ENCODE results near the gene TET2. TPM values are rescaled to one million over a fixed set of nuclear protein-coding genes. Genes with fewer than 3 reads are reported as not detected.
A peak's percentile ranks its signal among the peaks of the same experiment; 100 is the strongest.

The TET2 gene
- total RNA-seq, 1 donor = 18.1 TPM

DNA sequence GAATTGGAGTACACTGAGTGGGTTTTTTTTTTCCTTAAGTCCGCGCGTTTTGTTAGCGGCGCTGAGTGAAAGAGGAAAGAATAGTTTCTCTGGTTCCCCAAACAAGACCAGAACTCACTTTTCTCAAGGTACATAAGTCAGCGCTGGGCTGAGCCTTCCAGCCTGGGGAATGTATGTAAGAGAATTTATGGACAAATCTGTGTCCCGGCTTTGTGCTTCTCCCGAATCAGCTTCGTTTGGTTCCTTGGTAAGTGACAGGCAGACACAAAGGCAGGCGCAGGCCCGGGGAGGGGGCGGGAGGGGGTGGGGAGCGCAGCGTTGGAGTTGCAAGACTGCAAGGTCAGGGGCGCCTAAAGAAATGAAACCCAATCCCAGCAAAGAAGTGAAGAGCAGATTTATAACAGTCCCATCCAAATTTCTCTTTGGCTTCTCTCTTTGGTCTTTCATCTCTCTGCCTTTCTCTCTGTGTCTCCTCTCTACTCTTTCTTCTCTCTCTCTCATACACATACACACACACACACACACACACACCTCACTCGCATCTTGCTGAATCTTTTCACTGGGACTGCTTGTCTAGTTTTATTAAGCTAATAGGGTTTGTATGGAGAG lies 981 bp downstream of the TET2 start:
- peak; percentile 56 for DNase-seq (ENCODE audit: low read depth)
- TF ChIP-seq, protein P1, sequence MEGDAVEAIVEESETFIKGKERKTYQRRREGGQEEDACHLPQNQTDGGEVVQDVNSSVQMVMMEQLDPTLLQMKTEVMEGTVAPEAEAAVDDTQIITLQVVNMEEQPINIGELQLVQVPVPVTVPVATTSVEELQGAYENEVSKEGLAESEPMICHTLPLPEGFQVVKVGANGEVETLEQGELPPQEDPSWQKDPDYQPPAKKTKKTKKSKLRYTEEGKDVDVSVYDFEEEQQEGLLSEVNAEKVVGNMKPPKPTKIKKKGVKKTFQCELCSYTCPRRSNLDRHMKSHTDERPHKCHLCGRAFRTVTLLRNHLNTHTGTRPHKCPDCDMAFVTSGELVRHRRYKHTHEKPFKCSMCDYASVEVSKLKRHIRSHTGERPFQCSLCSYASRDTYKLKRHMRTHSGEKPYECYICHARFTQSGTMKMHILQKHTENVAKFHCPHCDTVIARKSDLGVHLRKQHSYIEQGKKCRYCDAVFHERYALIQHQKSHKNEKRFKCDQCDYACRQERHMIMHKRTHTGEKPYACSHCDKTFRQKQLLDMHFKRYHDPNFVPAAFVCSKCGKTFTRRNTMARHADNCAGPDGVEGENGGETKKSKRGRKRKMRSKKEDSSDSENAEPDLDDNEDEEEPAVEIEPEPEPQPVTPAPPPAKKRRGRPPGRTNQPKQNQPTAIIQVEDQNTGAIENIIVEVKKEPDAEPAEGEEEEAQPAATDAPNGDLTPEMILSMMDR (IDR thresholded peaks at IDR 0.05; ENCODE audit: insufficient read depth, low read depth, low read length) = no peak
- peak overlapping the region; percentile 92 for H3K4me3 ChIP-seq (ENCODE audit: low read depth, low read length)

DNA sequence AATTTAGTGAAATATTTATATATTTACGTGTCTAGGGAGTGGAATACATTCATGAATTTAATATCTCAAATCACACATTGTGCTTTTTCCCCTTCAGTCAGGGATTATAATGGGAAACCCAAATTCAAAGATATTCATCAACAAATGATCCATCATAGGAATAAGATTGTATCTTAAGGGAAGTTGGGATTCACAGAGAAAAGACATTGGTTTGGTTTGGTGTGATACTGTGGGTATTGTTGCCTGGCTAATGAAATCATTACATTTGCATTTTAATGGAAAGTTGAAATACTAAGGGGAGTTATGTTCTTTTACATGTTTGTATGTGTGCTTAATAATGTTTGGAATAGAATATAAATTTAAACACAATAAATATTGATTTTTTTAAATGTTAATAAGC lies 1.7 kb downstream of the TET2 start:
- TF ChIP-seq, protein P1 (IDR thresholded peaks at IDR 0.05; ENCODE audit: insufficient read depth, low read depth, low read length) = no peak

DNA sequence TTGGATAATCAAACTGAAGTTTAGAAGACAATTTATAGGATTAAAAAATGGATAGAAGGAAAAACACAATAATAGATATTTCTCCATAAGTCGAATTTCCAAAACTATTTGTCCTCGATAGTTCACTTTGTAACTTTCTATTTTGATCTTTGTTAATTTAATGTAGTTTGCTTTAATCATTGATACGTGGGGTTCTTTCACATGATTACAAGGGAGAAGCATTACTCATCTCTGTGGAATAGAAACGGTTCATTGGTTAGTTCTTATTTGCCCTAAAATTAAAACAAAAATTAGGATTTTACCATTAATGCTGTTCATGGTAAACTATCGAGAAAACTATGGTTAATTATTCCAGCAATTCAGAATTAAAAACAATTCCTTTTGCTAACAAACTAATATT lies 2.1 kb downstream of the TET2 start:
- TF ChIP-seq, protein P1 (IDR thresholded peaks at IDR 0.05; ENCODE audit: insufficient read depth, low read depth, low read length) = no peak
- no peak for DNase-seq (ENCODE audit: low read depth)
- H3K4me3 ChIP-seq (ENCODE audit: low read depth, low read length) = peak overlapping the region; percentile 92

More for the DNA sequence above, 1.7 kb downstream of the TET2 start:
- no peak for DNase-seq (ENCODE audit: low read depth)
- H3K4me3 ChIP-seq (ENCODE audit: low read depth, low read length) = peak overlapping the region; percentile 92

DNA sequence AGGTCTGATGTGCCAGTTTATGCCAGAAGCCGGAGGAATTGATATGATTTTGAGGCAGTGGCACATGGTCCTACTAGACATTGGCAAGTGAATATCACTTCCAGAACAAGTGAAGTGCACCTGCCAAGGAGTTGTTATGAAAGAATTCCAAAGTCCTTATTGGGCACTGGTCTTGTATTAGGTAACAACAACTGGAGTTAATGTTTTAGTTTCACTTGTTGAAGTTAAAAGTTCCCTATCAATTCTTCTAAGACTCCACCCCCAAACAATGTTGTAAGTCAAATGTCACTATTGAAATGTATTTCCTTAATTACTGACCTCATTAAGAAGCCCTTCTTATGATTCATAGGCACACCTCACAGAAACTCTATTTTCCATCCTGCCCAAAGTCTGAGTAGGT lies 3.1 kb downstream of the TET2 start:
- no peak overlapping the region for H3K4me3 ChIP-seq (ENCODE audit: low read depth, low read length)
- DNase-seq (ENCODE audit: low read depth) = no peak
- TF ChIP-seq, protein P1 (IDR thresholded peaks at IDR 0.05; ENCODE audit: insufficient read depth, low read depth, low read length) = no peak

DNA sequence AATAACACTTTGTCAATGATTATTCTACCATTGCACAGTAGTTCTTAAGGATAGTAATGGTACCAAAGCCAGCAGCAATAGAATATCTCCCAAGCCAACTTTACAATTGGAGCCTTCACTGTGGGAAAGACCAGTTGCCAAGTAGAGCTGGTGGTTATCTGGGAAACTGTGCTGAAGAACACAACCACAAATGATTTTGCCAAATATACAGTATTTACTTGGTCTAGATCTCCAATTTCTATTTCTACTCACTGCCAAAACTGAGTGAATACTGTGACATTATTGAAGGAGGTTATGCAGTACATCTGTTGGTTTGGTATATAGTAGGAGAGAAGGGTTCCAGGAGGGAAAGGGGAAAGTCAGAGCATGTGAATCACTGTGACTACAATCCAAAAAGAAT lies 3.8 kb downstream of the TET2 start:
- DNase-seq (ENCODE audit: low read depth) = no peak
- TF ChIP-seq, protein P1 (IDR thresholded peaks at IDR 0.05; ENCODE audit: insufficient read depth, low read depth, low read length) = no peak

DNA sequence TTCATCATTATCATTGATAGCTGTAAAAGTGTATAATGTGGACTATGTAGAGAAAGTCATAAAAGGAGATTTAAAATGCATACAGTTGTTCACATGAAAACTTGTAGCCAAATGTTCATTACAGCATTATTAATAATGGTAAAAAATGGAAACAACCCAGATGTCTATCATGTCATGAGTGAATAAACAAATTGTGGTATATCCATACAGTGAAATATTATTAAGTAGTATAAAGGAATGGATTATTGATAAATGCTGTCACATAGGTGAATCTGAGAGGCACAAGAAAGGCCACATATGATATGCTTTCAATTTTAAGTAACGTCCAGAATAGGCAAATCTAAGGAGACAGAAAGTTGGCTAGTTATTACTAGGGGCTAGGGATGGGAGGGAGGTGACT lies 7.1 kb downstream of the TET2 start:
- TF ChIP-seq, protein P1 (IDR thresholded peaks at IDR 0.05; ENCODE audit: insufficient read depth, low read depth, low read length) = no peak
- H3K4me3 ChIP-seq (ENCODE audit: low read depth, low read length) = no peak overlapping the region
- no peak for DNase-seq (ENCODE audit: low read depth)

More for the DNA sequence above, 3.8 kb downstream of the TET2 start:
- H3K4me3 ChIP-seq (ENCODE audit: low read depth, low read length) = no peak overlapping the region

DNA sequence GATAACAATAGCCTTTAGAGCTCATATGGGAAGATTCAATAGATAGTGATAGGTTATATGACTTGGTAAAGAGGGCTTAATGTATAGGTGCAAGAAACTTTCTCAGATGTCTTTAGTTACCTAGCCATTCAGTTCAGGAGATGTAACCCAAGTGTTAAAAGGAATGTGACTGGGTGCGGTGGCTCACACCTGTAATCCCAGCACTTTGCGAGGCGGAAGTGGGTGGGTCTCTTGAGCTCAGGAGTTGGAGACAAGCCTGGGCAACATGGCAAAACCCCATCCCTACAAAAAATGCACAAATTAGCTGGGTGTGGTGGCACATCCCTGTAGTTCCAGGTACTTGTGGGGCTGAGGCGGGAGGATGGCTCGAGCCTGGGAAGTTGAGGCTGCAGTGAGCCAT lies 7.9 kb downstream of the TET2 start:
- H3K4me3 ChIP-seq (ENCODE audit: low read depth, low read length) = no peak overlapping the region
- TF ChIP-seq, protein P1 (IDR thresholded peaks at IDR 0.05; ENCODE audit: insufficient read depth, low read depth, low read length) = no peak

More for the DNA sequence above, 7.9 kb downstream of the TET2 start:
- DNase-seq (ENCODE audit: low read depth) = no peak
